Transverse colon (tissue), 4 donors: ENCODE data around the gene MEF2A.

ENCODE experiments used
- POLR2A ChIP-seq: fragments of 450-650 bp; IDR thresholded peaks from one replicate; pipeline ENCODE4 v1.6.1; 2016; ENCODE audit warnings: antibody characterized with exemption, mild to moderate bottlenecking, moderate library complexity
- POLR2AphosphoS5 ChIP-seq, 3 donors: sonication (generic); formaldehyde crosslinking; IDR thresholded peaks; one replicate each; pipeline ENCODE4 v1.6.1; 2016; ENCODE audit warnings: antibody characterized with exemption in 3 of 3
- TF ChIP-seq, protein P1 (sequence below), 5 experiments: fragments of 200-600 bp in 3 of 5; fragments of 450-650 bp in 2 of 5; sonication (generic) in 3 of 5; IDR thresholded peaks; 1 replicate in 2 of 5; 2 replicates in 3 of 5; pipeline ENCODE4 v1.5.1; 2016 to 2017; ENCODE audit warnings: antibody characterized with exemption in 5 of 5, inconsistent platforms in 3 of 5, mild to moderate bottlenecking in 2 of 5, moderate library complexity in 1 of 5

DNA sequence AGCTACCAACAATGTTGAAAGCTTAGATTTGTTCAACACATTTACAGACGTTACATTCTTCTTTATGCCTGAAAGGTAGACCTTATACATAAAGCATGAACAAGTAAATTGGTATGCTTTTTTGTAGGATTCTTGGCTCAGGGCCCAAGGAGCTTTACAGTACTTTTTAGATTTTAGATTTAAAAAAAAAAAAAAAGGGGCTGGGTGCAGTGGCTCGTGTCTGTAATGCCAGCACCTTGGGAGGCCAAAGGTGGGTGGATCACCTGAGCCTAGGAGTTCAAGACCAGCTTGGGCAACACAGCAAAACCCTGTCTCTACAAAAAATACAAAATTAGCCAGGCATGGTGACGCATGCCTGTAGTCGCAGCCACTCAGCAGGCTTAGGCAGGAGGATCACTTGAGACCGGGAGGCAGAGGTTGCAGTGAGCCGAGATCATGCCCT lies 39.7 kb downstream of the MEF2A start:
- TF ChIP-seq, protein P1, sequence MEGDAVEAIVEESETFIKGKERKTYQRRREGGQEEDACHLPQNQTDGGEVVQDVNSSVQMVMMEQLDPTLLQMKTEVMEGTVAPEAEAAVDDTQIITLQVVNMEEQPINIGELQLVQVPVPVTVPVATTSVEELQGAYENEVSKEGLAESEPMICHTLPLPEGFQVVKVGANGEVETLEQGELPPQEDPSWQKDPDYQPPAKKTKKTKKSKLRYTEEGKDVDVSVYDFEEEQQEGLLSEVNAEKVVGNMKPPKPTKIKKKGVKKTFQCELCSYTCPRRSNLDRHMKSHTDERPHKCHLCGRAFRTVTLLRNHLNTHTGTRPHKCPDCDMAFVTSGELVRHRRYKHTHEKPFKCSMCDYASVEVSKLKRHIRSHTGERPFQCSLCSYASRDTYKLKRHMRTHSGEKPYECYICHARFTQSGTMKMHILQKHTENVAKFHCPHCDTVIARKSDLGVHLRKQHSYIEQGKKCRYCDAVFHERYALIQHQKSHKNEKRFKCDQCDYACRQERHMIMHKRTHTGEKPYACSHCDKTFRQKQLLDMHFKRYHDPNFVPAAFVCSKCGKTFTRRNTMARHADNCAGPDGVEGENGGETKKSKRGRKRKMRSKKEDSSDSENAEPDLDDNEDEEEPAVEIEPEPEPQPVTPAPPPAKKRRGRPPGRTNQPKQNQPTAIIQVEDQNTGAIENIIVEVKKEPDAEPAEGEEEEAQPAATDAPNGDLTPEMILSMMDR (IDR thresholded peaks at IDR 0.05): no peak
- no peak for TF ChIP-seq POLR2A
- no peak for TF ChIP-seq POLR2AphosphoS5 (IDR thresholded peaks at IDR 0.05)
